Hepatocyte (in vitro differentiated cells): ENCODE results near the gene ZNF433. TPM values are rescaled to one million over a fixed set of nuclear protein-coding genes. Genes with fewer than 3 reads are reported as not detected.

Experiments
- DNase-seq: peaks from one replicate; pipeline ENCODE4 v3.0.0-alpha.2; 2016; ENCODE audit warnings: low spot score
- H2AFZ ChIP-seq: fragments of 200-600 bp; sonication (generic); 2 replicates; pipeline ENCODE4 v1.6.0; 2016; ENCODE audit warnings: antibody characterized with exemption, mild to moderate bottlenecking
- H3K27ac ChIP-seq: fragments of 200-600 bp; sonication (generic); 2 replicates; pipeline ENCODE4 v1.5.1; 2016; ENCODE audit warnings: mild to moderate bottlenecking
- H3K27me3 ChIP-seq: fragments of 200-600 bp; sonication (generic); 2 replicates; pipeline ENCODE4 v1.6.1; 2016
- H3K36me3 ChIP-seq: fragments of 200-600 bp; sonication (generic); replicated peaks from 2 replicates; pipeline ENCODE4 v1.5.1; 2016; ENCODE audit warnings: low read depth; ENCODE audit not compliant: insufficient read depth
- H3K4me1 ChIP-seq: fragments of 200-600 bp; sonication (generic); 2 replicates; pipeline ENCODE4 v1.5.1; 2016; ENCODE audit warnings: mild to moderate bottlenecking, moderate library complexity; ENCODE audit not compliant: insufficient read depth
- H3K4me2 ChIP-seq: fragments of 200-600 bp; sonication (generic); 2 replicates; pipeline ENCODE4 v1.6.0; 2016
- H3K4me3 ChIP-seq: fragments of 200-600 bp; sonication (generic); 2 replicates; pipeline ENCODE4 v1.5.1; 2016; ENCODE audit warnings: mild to moderate bottlenecking
- H3K79me2 ChIP-seq: fragments of 200-600 bp; sonication (generic); 2 replicates; pipeline ENCODE4 v1.6.0; 2017; ENCODE audit warnings: mild to moderate bottlenecking
- H3K9me2 ChIP-seq: fragments of 200-600 bp; sonication (generic); replicated peaks from 2 replicates; pipeline ENCODE4 v1.6.0; 2017; ENCODE audit warnings: mild to moderate bottlenecking; ENCODE audit not compliant: insufficient read depth
- H3K9me3 ChIP-seq: fragments of 200-600 bp; sonication (generic); 2 replicates; pipeline ENCODE4 v1.5.1; 2016; ENCODE audit warnings: low read depth, mild to moderate bottlenecking
- H4K20me1 ChIP-seq: fragments of 200-600 bp; sonication (generic); 2 replicates; pipeline ENCODE4 v1.6.0; 2016; ENCODE audit warnings: mild to moderate bottlenecking; ENCODE audit not compliant: insufficient read depth, poor library complexity, severe bottlenecking
- EZH2 ChIP-seq: fragments of 200-600 bp; sonication (generic); IDR thresholded peaks from 2 replicates; pipeline ENCODE4 v1.6.1; 2016; ENCODE audit warnings: antibody characterized with exemption, mild to moderate bottlenecking, borderline replicate concordance
- EZH2phosphoT487 ChIP-seq: fragments of 200-600 bp; sonication (generic); IDR thresholded peaks from one replicate; pipeline ENCODE4 v1.6.1; 2018; ENCODE audit warnings: antibody characterized with exemption, mild to moderate bottlenecking, low read depth, moderate library complexity; ENCODE audit not compliant: unreplicated experiment, severe bottlenecking
- WGBS: methylation state at CpG from one replicate; pipeline ENCODE4 v1.1.6; 2016; ENCODE audit warnings: low lambda C conversion rate; ENCODE audit errors: missing lambda C conversion rate; 5-methylcytosine and 5-hydroxymethylcytosine counted together
- polyA plus RNA-seq: library from polyadenylated mRNA; unstranded; fragments of >200 nt; fragmentation: Nextera tagmentation; extraction: Ambion mirVana; gene quantifications from 2 replicates; pipeline ENCODE4 v1.2.1, GENCODE V29; 2016
- total RNA-seq: library from RNA; depleted of rRNA; stranded (reverse); fragments of >200 nt; gene quantifications from 2 replicates; pipeline ENCODE4 v1.2.3, GENCODE V29; 2014
- TF ChIP-seq, protein P1 (sequence below): fragments of 200-600 bp; sonication (generic); IDR thresholded peaks from 2 replicates; pipeline ENCODE4 v1.5.1; 2016; ENCODE audit warnings: antibody characterized with exemption, mild to moderate bottlenecking; ENCODE audit not compliant: poor library complexity

ZNF433 gene
- total and polyA plus RNA-seq, 2 experiments from 2014 or later: 6.1 to 9.0 TPM

DNA sequence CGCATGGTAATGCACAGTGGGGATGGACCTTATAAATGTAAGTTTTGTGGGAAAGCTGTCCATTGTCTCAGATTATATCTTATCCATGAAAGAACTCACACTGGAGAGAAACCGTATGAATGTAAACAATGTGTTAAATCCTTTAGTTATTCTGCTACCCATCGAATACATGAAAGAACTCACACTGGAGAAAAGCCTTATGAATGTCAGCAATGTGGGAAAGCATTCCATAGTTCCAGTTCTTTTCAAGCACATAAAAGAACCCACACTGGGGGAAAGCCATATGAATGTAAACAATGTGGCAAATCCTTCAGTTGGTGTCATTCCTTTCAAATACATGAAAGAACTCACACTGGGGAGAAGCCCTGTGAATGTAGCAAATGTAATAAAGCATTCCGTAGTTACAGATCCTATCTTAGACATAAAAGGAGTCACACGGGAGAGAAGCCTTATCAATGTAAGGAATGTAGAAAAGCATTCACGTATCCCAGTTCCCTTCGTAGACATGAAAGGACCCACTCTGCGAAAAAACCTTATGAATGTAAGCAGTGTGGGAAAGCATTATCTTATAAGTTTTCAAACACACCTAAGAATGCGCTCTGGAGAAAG lies 56.9 kb downstream of the ZNF433 start:
- no peaks in the 10 kb centered on the region for H3K4me1 ChIP-seq
- DNase-seq: no peak
- H2AFZ ChIP-seq: no peak overlapping the region
- no peaks in the 10 kb centered on the region for H3K9me2 ChIP-seq
- no peak for TF ChIP-seq EZH2
- TF ChIP-seq, protein P1, sequence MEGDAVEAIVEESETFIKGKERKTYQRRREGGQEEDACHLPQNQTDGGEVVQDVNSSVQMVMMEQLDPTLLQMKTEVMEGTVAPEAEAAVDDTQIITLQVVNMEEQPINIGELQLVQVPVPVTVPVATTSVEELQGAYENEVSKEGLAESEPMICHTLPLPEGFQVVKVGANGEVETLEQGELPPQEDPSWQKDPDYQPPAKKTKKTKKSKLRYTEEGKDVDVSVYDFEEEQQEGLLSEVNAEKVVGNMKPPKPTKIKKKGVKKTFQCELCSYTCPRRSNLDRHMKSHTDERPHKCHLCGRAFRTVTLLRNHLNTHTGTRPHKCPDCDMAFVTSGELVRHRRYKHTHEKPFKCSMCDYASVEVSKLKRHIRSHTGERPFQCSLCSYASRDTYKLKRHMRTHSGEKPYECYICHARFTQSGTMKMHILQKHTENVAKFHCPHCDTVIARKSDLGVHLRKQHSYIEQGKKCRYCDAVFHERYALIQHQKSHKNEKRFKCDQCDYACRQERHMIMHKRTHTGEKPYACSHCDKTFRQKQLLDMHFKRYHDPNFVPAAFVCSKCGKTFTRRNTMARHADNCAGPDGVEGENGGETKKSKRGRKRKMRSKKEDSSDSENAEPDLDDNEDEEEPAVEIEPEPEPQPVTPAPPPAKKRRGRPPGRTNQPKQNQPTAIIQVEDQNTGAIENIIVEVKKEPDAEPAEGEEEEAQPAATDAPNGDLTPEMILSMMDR: no peak
- no peak for TF ChIP-seq EZH2phosphoT487
- WGBS: 95% methylated on average over 9 of the region's 9 CpGs
- no peak overlapping the region for H3K4me3 ChIP-seq
- H3K36me3 ChIP-seq: peaks cover 3% of the 10 kb centered on the region
- H3K27me3 ChIP-seq: no peaks in the 10 kb centered on the region
- no peak overlapping the region for H3K27ac ChIP-seq
- no peaks in the 10 kb centered on the region for H3K79me2 ChIP-seq
- H3K4me2 ChIP-seq: no peak overlapping the region
- peaks cover 55% of the 10 kb centered on the region for H3K9me3 ChIP-seq
- H4K20me1 ChIP-seq: no peaks in the 10 kb centered on the region

DNA sequence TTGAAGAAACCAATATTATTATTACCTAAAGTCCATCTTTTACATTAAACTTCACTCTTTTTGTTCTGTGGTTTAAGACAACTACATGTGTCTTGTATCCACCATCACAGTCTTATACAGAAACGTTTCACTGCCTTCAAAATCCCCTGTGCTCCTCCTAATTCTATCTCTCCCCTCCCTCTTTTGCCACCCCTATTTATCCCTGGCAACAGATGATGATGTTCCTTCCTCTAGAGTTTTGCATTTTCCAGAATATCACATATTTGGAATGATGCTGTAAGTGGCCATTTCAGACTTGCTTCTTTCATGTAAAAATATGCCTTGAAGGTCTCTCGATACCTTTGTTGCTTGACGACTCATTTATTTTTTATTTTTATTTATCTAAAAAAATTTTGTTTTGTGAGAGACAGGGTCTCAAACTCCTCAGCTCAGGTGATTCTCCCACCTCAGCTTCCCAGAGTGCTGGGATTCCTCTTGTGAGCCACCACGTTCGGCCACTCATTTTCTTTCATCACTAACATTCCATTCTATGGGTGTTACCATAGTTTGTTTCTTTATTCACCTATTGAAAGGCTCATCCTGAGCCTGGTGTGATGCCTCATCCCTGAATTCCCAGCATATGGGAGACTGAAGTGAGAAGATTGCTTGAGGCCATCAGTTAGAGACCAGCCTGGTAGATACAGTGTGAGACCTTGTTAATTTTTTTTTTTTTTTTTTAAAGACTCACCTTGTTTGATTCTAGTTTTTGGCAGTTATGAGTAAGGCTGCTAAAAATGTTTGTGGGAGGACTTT lies 62.3 kb downstream of the ZNF433 start:
- Histone ChIP-seq H4K20me1 (no peaks in the 10 kb centered on the region), H3K9me2 (no peaks in the 10 kb centered on the region), H3K4me3 (no peak overlapping the region), H3K9me3 (peaks cover 18% of the 10 kb centered on the region), H3K4me2 (no peak overlapping the region), H2AFZ (no peak overlapping the region), H3K4me1 (no peaks in the 10 kb centered on the region), H3K27ac (no peak overlapping the region), H3K79me2 (peaks cover 5% of the 10 kb centered on the region), H3K36me3 (no peaks in the 10 kb centered on the region), H3K27me3 (no peaks in the 10 kb centered on the region)
- no peak for DNase-seq
- no peak for TF ChIP-seq EZH2
- TF ChIP-seq EZH2phosphoT487: no peak
- TF ChIP-seq, protein P1: no peak
- WGBS: 87% methylated on average over 5 of the region's 5 CpGs

DNA sequence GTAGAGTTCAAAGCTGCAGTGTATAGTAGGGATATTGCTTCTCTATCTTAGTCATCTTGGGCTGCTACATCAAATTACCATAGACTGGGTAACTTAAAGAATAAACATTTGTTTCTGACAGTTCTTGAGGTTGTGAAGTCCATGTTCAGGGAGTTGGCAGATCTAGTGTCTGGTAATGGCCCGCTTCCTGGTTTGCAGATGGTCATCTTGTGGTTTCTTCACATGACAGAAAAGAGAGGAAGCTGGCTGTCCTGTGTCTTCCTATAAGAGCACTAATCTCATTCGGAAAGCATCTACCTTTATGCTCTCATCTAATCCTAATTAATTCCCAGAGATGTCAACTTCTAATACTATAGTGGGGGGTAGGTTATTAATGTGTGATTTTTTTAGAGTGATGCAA lies 64.4 kb downstream of the ZNF433 start:
- no peak for DNase-seq
- no peak overlapping the region for H3K4me3 ChIP-seq
- WGBS: 95% methylated on average over 2 of the region's 2 CpGs
- peaks cover 7% of the 10 kb centered on the region for H3K9me3 ChIP-seq
- H3K9me2 ChIP-seq: no peaks in the 10 kb centered on the region
- no peaks in the 10 kb centered on the region for H3K36me3 ChIP-seq
- no peaks in the 10 kb centered on the region for H4K20me1 ChIP-seq
- peaks cover 11% of the 10 kb centered on the region for H3K79me2 ChIP-seq
- no peak overlapping the region for H3K4me2 ChIP-seq
- no peak overlapping the region for H3K27ac ChIP-seq
- no peaks in the 10 kb centered on the region for H3K27me3 ChIP-seq
- no peak overlapping the region for H2AFZ ChIP-seq
- TF ChIP-seq EZH2phosphoT487 (no peak), EZH2 (no peak)
- TF ChIP-seq, protein P1: no peak
- H3K4me1 ChIP-seq: no peaks in the 10 kb centered on the region
